HG02678 (cell line): ENCODE data around the gene RALGPS2.

ENCODE experiments used
- ATAC-seq: cut with Tn5 transposase; IDR thresholded peaks from one replicate; pipeline ENCODE4 v1.9.1; 2021; ENCODE audit warnings: mild to moderate bottlenecking, moderate library complexity; ENCODE audit not compliant: unreplicated experiment

Gene RALGPS2

GRCh38 chr1:178960482-178961240, 235.6 kb downstream of the RALGPS2 start:
- ATAC-seq: no peak

GRCh38 chr1:178961331-178961730, 236.3 kb downstream of the RALGPS2 start:
- ATAC-seq: no peak

GRCh38 chr1:178961868-178962267, 236.8 kb downstream of the RALGPS2 start:
- no peak for ATAC-seq

GRCh38 chr1:178962853-178963711, 238.0 kb downstream of the RALGPS2 start:
- no peak for ATAC-seq

- ATAC-seq: no peak
Measured at GRCh38 chr1:178964469-178965330, 239.7 kb downstream of the RALGPS2 start.

- ATAC-seq: no peak
Measured at GRCh38 chr1:178966312-178966711, 241.3 kb downstream of the RALGPS2 start.

GRCh38 chr1:178969226-178969987, 244.4 kb downstream of the RALGPS2 start:
- ATAC-seq: no peak

- ATAC-seq: no peak
Measured at GRCh38 chr1:178970184-178970583, 245.1 kb downstream of the RALGPS2 start.
